ENCODE measurements around the gene HHAT. TPM values are rescaled to one million over a fixed set of nuclear protein-coding genes. Genes with fewer than 3 reads are reported as not detected.

Gene HHAT
- total RNA-seq, 2 donors from 2014 or later = 4.5 to 4.6 TPM

GRCh38 chr1:210516697-210517459 lies 188.2 kb downstream of the HHAT start:
- Histone ChIP-seq H3K27ac (no peak overlapping the region), H3K4me3 (no peak overlapping the region), H3K36me3 (no peaks in the 10 kb centered on the region), H3K9me3 (no peaks in the 10 kb centered on the region), H3K27me3 (replicated peaks; ENCODE audit: insufficient read depth) (no peaks in the 10 kb centered on the region), H3K4me1 (ENCODE audit: control insufficient read depth in 1 of 2, low read depth in 2 of 2) (no peaks in the 10 kb centered on the region)
- ATAC-seq (ENCODE audit: insufficient number of reproducible peaks, low FRiP score, low read depth) (no peak), DNase-seq (ENCODE audit: low spot score) (no peak)
- no peak for TF ChIP-seq CTCF (IDR thresholded peaks at IDR 0.05)

- H3K4me1 ChIP-seq (ENCODE audit: control insufficient read depth in 1 of 2, low read depth in 2 of 2) = no peaks in the 10 kb centered on the region
- H3K4me3 ChIP-seq = no peak overlapping the region
- H3K36me3 ChIP-seq = no peaks in the 10 kb centered on the region
- no peak overlapping the region for H3K27ac ChIP-seq
- TF ChIP-seq CTCF (IDR thresholded peaks at IDR 0.05) = no peak
- no peak for DNase-seq (ENCODE audit: low spot score)
- H3K27me3 ChIP-seq (replicated peaks; ENCODE audit: insufficient read depth) = no peaks in the 10 kb centered on the region
- ATAC-seq (ENCODE audit: insufficient number of reproducible peaks, low FRiP score, low read depth) = no peak
- H3K9me3 ChIP-seq = no peaks in the 10 kb centered on the region
Measured at GRCh38 chr1:210523830-210524229, 195.1 kb downstream of the HHAT start.

GRCh38 chr1:210525716-210526454 lies 197.2 kb downstream of the HHAT start:
- no peak for DNase-seq (ENCODE audit: low spot score)
- no peaks in the 10 kb centered on the region for H3K9me3 ChIP-seq
- H3K27ac ChIP-seq = no peak overlapping the region
- no peaks in the 10 kb centered on the region for H3K4me1 ChIP-seq (ENCODE audit: control insufficient read depth in 1 of 2, low read depth in 2 of 2)
- no peaks in the 10 kb centered on the region for H3K27me3 ChIP-seq (replicated peaks; ENCODE audit: insufficient read depth)
- ATAC-seq (ENCODE audit: insufficient number of reproducible peaks, low FRiP score, low read depth) = no peak
- H3K4me3 ChIP-seq = no peak overlapping the region
- no peak for TF ChIP-seq CTCF (IDR thresholded peaks at IDR 0.05)
- H3K36me3 ChIP-seq = no peaks in the 10 kb centered on the region

- no peak for ATAC-seq (ENCODE audit: insufficient number of reproducible peaks, low FRiP score, low read depth)
Measured at GRCh38 chr1:210527091-210527490, 198.4 kb downstream of the HHAT start.

More at GRCh38 chr1:210527091-210527490, 198.4 kb downstream of the HHAT start:
- H3K4me1 ChIP-seq (ENCODE audit: control insufficient read depth in 1 of 2, low read depth in 2 of 2) = no peaks in the 10 kb centered on the region
- no peak for TF ChIP-seq CTCF (IDR thresholded peaks at IDR 0.05)
- H3K36me3 ChIP-seq = no peaks in the 10 kb centered on the region
- no peak overlapping the region for H3K27ac ChIP-seq
- no peaks in the 10 kb centered on the region for H3K27me3 ChIP-seq (replicated peaks; ENCODE audit: insufficient read depth)
- no peak overlapping the region for H3K4me3 ChIP-seq
- H3K9me3 ChIP-seq = no peaks in the 10 kb centered on the region
- DNase-seq (ENCODE audit: low spot score) = no peak

Measured in thoracic aorta (tissue), 2 donors.